Skin of body (tissue), 2 donors: ENCODE results near the gene ZNF521. TPM values are rescaled to one million over a fixed set of nuclear protein-coding genes. Genes with fewer than 3 reads are reported as not detected.
"Not testable (repeated sequence)": the region's sequence is repeated elsewhere in the genome, so short reads cannot be mapped to it uniquely, and the experiment has no call there.

ENCODE experiments used
- DNase-seq: peaks from one replicate; lab custom pipeline; 2025; lab: John Stamatoyannopoulos, UW
- total RNA-seq: library from RNA; depleted of rRNA; stranded (reverse); fragments of >200 nt; gene quantifications from one replicate; pipeline ENCODE4 v1.2.3, GENCODE V29; 2014

Gene ZNF521
- total RNA-seq, 1 donor from 2014 or later = 35.3 TPM

- DNase-seq = no peak
Observed at GRCh38 chr18:25042641-25043051, 309.3 kb downstream of the ZNF521 start.

DNA sequence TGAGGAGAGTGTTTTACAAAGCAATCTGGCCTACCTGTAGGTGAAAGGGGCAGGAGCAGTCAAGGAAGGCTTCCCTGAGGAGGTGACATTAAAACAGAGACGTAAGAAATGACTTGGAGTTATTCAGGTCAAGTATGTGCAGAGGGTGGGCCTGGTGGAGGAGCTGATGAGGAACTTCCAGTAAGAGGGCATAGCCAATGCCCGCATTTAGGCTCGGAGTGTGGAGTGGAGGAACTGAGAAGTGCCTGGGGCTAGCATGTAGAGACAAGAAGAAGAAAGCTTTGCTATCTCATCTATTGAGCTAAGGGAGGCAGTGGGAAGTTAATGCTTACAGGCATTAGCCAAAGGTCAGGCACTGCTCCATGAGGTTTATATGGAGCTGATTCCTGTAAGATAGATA is 312.2 kb downstream of the ZNF521 start:
- DNase-seq = no peak

GRCh38 chr18:25038261-25038660 is 313.7 kb downstream of the ZNF521 start:
- no peak for DNase-seq

DNA sequence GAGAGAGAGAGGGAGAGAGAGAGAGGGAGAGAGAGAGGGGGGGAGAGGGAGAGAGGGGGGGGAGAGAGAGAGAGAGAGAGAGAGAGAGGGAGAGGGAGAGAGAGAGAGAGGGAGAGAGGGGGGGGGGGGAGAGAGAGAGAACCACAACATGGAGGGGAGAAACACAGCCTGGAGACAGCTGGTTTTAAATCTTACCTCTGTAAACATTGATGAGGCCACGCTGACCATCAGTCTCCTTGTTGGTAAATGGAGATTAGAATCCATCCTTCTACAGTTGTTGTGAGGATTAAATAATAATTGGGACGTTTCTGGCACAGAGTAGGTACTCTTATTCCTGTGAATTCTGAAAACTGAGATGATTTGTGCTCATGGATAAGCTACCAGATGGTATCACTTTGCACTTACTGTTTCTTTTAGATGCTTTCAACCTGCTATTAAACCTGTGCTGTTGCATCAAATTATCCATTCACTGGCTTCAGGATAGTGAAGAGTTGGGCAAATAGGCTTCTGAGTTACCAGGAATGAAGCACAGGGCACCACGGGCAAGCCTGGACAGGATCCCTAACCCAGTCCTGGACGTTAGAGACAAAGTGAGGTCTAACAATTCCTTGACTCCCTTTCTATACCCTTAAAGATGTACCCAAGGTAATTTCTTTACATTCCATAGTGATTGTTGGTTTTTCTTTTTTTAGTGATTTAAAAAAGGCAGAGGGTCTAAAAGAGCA is 318.1 kb downstream of the ZNF521 start:
- no peak for DNase-seq

DNA sequence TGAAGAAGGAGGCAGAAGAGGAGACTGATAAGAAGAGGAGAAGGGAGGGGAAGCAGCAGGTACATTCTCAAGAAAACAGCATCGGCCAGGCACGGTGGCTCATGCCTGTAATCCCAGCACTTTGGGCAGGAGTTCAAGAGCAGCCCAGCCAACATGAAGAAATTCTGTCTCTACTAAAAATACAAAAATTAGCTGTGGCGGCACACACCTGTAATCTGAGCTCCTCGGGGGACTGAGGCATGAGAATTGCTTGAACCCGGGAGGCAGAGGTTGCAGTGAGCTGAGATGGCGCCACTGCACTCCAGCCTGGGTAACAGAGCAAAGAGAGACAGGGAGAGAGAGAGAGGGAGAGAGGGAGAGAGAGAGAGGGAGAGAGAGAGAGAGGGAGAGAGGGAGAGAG is 318.8 kb downstream of the ZNF521 start:
- DNase-seq = not testable (repeated sequence)

DNA sequence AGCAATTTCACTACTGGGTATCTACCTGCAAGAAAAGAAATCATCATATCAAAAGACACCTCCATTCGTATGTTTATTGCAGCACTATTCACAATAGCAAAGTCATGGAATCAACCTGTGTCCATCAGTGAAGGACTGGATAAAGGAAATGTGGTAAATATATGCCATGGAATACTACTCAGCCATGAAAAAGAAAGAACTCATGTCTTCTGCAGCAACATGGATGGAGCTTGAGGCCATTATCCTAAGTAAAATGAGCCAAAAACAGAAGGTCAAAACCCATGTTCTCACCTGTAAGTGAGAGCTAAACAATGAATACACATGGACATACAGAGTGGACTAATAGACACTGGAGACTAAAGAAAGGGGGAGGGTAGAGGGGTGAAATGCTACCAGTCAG is 322.2 kb downstream of the ZNF521 start:
- DNase-seq = no peak

DNA sequence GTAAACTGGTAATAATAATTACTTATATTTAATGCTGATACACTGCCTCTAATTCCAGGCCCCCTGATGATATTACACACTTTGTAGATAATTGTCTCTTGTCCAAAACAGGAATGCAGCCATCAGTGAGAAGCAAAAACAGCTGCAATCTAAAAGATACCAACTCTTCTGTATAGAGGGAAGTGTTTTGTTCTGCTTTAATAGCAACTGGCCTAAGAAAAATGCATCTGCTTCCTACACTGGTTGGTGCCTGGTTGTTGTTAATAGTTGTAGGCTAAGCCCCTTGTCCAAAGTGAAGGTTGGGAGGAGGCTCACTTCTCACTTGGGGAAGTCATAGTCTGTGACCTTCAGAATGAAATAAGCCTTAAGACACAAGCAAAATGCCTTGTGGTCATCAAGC is 332.0 kb downstream of the ZNF521 start:
- DNase-seq = no peak

- no peak for DNase-seq
Observed at GRCh38 chr18:25019086-25019860, 332.7 kb downstream of the ZNF521 start.

- no peak for DNase-seq
Observed at GRCh38 chr18:25016666-25017065, 335.3 kb downstream of the ZNF521 start.

- no peak for DNase-seq
Observed at GRCh38 chr18:25016181-25016580, 335.8 kb downstream of the ZNF521 start.
